T47D (cell line): ENCODE results near the gene TMEM258.

Source experiments
- DNase-seq, 2 experiments: peaks; one replicate each; pipeline versions ENCODE4 v3.0.0 to v3.0.0-alpha.2; 2011 to 2012; ENCODE audit warnings: low read depth in 1 of 2, low spot score in 1 of 2
- JUND ChIP-seq: IDR thresholded peaks from 2 replicates; pipeline ENCODE4 v1.6.1; 2012; ENCODE audit warnings: low read depth
- in situ Hi-C: cut with HindIII; loops from 2 replicates; pipeline ENCODE4 v1.10.0; 2016; ENCODE audit warnings: low sequenced_read_pairs, low pct_unique_long_range_greater_than_20kb

The TMEM258 gene

GRCh38 chr11:61832207-61832606 is 39.8 kb upstream of the TMEM258 start:
- DNase-seq = no peak
- in situ Hi-C loops = no loop called here
- TF ChIP-seq JUND = no peak

GRCh38 chr11:61830237-61831105 is 38.1 kb upstream of the TMEM258 start:
- DNase-seq = no peak
- TF ChIP-seq JUND = no peak
- in situ Hi-C loops = no loop called here

- in situ Hi-C loops = no loop called here
- DNase-seq = no peak
- TF ChIP-seq JUND = no peak
Observed at GRCh38 chr11:61829806-61830205, 37.4 kb upstream of the TMEM258 start.

- no peak for DNase-seq
- in situ Hi-C loops = no loop called here
- TF ChIP-seq JUND = no peak
Observed at GRCh38 chr11:61828629-61829407, 36.4 kb upstream of the TMEM258 start.

DNA sequence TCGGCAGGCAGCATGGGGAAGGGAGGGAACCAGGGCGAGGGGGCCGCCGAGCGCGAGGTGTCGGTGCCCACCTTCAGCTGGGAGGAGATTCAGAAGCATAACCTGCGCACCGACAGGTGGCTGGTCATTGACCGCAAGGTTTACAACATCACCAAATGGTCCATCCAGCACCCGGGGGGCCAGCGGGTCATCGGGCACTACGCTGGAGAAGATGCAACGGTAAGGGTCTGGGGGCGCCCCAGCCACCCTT is 35.9 kb upstream of the TMEM258 start:
- TF ChIP-seq JUND = no peak

DNA sequence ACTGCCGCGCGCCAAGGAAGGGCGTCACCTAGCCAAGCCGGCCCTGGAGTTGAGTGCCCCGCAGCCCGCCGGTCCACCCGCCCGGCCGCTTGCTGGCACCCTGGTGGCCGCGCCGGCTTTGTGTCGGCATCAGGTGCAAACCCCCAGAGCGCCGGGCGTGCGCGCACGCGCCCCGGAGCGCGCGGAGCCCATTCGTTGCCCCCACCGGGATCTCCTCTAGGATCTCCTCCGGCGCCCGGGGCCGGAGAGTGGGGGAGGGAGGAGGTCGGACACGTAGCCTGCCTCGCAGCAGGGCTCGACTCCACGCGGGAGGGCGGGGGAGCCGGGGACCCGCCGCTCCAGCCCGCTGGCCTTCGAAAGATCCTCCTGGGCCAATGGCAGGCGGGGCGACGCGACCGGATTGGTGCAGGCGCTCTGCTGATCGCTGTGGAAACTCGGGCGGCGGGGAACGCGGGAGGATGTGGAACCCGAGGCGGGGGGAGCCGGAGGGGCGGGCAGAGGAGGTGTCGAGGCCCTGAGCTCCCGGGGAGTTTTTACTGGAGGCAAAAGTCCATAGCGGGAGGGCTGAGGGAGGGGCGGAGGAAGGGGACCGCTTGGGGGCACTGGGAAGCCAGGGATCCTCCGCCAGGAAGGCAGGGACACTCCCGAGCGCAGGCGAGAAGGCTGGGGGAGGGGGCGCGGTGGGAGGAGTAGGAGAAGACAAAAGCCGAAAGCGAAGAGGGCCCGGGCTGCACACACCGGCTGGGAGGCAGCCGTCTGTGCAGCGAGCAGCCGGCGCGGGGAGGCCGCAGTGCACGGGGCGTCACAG is 35.4 kb upstream of the TMEM258 start, which contains the start of gene FADS2:
FADS2 (plus strand) TSS at position 730 of the 808 bp plus-strand sequence. CDS start 91 bp downstream, outside the sequence.
- in situ Hi-C loops = no loop called here
- peak in 1 of 2 experiments; percentile 55 for DNase-seq
- no peak for TF ChIP-seq JUND

More for the DNA sequence above, 35.9 kb upstream of the TMEM258 start:
- in situ Hi-C loops = no loop called here
- no peak for DNase-seq

DNA sequence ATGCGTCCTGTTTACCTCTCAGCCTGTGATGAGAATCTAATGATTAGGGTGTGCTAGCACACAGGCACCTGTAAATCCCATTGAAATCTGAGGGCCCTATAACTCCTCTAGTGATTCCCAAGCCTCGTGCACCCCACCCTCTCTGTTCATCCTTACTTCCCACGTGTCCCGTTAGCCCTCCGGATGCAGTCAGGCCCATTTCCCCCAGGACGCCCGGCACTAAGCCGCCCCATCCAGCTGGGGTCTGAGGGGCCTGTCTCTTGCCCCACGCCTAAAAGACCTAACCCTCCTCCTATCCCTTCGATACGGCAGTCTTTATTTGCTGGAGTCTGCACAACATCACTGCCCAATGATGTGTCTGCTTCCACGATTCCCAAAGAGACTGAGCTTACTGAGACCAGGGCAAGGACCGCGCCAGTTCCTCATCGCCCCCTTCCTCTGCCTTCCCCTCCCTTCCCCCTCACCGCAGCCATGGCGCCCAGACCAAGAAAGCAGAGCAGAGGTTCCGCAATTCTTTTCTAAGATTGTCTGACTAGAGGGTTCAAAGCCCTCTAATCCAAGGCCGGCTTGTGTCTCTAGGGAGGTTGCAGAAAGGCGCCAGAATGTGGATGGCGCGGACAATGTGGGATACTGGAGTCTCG is 34.7 kb upstream of the TMEM258 start:
- no peak for TF ChIP-seq JUND

DNA sequence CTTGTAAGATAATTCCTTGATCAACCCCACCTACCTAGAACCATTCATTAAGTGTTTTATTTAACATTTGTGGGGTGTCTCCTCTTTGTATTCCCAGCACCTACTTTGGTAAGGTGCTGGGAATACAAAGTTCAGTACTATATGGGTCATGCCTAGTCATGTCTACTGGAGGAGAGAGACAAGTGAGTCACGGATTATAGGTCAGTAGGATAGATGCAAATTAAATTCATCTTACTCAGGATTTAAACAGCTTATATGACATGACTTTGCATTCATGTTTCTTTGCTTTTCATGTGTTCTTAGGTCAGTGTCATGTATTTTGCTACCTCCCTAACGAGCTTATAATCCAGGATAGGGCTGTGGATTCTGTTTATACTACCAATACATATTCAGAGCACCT is 27.8 kb upstream of the TMEM258 start:
- no peak for TF ChIP-seq JUND
- no peak for DNase-seq
- in situ Hi-C loops = no loop called here

More for the DNA sequence above, 34.7 kb upstream of the TMEM258 start:
- in situ Hi-C loops = no loop called here
- no peak for DNase-seq

DNA sequence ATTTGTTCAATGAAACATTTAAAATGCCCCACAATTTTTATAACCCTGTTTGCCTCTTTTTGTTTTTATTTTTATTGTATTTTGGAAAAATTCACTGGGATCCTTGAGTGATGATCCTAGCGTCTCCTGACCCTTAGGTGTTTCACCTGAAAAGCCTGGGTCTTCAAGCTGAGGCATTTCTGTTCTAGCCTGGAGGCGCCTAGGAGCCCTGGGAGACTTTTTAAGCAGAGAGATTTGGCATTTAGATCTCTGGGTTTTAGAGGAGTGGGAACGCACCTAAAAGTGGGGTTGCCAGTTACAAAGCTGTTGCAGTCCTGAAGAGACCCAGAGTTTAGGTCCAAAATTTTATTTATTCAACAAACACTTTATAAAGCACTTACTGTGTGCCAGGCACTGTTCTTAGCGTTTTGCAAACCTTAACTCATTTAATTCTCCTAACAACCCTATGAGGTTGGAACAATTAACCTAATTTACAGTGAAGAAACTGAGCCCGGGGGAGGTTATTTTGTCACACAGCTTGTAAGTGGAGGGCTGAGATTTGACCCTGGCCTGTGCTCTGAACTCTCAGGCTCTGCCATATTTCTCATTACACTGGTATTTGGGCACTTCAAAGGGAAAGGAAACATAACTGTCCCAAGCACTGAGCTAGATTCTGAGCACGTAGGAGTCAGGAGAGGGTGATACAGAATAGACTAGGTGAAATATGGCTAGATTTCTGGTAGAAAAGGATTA is 25.2 kb upstream of the TMEM258 start:
- DNase-seq = no peak
- in situ Hi-C loops = no loop called here
- no peak for TF ChIP-seq JUND

DNA sequence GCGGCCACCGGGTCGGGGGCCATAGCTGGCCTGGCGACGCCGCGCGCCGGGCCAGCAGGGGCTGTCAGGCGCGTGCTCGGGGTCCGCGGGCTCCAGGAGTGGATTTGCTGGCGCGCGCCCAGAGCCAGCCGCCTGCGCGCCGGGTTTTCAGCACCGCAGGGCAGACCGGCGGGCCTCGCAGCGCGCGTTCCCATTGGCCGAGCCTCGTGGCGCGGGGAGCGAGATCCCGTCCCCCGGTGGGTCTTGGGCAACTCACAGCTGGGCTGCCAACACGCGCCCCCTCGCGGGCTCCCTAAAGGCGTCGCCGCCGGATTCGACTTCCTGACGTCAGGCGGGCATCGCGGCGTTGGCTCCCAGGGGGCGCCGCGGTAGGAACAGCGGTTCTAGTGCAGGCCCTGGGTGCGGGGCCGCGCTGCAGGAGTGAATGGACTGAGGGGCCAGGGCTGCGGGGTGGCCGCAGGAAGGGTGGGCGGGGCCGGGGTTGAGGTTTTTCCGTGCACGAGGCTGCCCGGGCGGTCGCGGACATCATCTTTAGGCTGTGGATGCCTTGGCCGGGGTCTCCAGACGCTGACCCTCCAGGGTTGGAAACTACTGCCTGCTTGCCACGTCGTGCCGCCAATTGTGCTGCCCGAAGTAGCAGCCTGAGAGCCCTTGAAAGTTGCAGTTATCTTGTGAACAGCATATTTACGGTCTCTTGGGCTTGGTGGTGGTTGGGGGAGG is 24.5 kb upstream of the TMEM258 start, which contains the start of gene FADS1:
FADS1 (minus strand) TSS at position 268 of the 720 bp plus-strand sequence; CDS start at position 194, 74 bp downstream.
- in situ Hi-C loops = no loop called here
- TF ChIP-seq JUND = no peak
- peak; percentile 90 to 94 for DNase-seq
